K562 (cell line): ENCODE measurements around the gene YTHDC2.

Experiments used
- GABPA ChIP-seq: fragments of 200-800 bp; sonication (Bioruptor generic); conservative IDR thresholded peaks from 2 replicates; pipeline ENCODE4 v1.6.1; 2016; ENCODE audit warnings: low read depth, missing genetic modification characterization, missing compliant biosample characterization
- PTRF ChIP-seq: fragments of 450-650 bp; IDR thresholded peaks from 2 replicates; pipeline ENCODE4 v1.6.1; 2016; ENCODE audit warnings: mild to moderate bottlenecking, missing genetic modification characterization, missing compliant biosample characterization
- STAG1 ChIP-seq: sonication (generic); formaldehyde crosslinking; IDR thresholded peaks from 2 replicates; pipeline ENCODE4 v1.5.0; 2020; ENCODE audit warnings: missing genetic modification reagents, borderline replicate concordance

GRCh38 chr5:113538313-113538712 lies 24.8 kb downstream of the YTHDC2 start:
- no peak for TF ChIP-seq GABPA (tag)
- TF ChIP-seq STAG1 (CRISPR knock-in tag) = no peak
- no peak for TF ChIP-seq PTRF (tag)
